SK-N-SH (cell line): ENCODE measurements around the gene SCARB1. TPM values are rescaled to one million over a fixed set of nuclear protein-coding genes. Genes with fewer than 3 reads are reported as not detected.

Source experiments
- CTCF ChIA-PET: fragments of 300-600, 350-600 bp; formaldehyde crosslinking; extraction: SDS; loops from one replicate; lab custom pipeline; 2021; lab: Yijun Ruan, JAX
- POLR2A ChIA-PET: fragments of 350-600 bp; sonication (Branson Sonifier 250); formaldehyde crosslinking; extraction: SDS; loops from one replicate; lab custom pipeline; 2020; ENCODE audit warnings: antibody characterized with exemption, inconsistent platforms; lab: Yijun Ruan, JAX
- DNase-seq: peaks from one replicate; pipeline ENCODE4 v3.0.0; 2012
- H2AFZ ChIP-seq: fragments of 200-600 bp; sonication (generic); 2 replicates; pipeline ENCODE4 v1.8.1; 2016; ENCODE audit warnings: antibody characterized with exemption, mild to moderate bottlenecking, low read depth
- H3F3A ChIP-seq: fragments of 200-600 bp; sonication (generic); replicated peaks from 2 replicates; pipeline ENCODE3; 2016; ENCODE audit warnings: antibody characterized with exemption, mild to moderate bottlenecking; ENCODE audit not compliant: insufficient read depth
- H3K27ac ChIP-seq, 2 experiments: fragments of 200-500 bp in 1 of 2; fragments of 200-600 bp in 1 of 2; sonication (Bioruptor generic) in 1 of 2; sonication (generic), shearing (Covaris generic) in 1 of 2; 2 replicates each; pipeline versions ENCODE4 v1.5.1 to v1.6.1; 2014 to 2016; ENCODE audit warnings: low read depth in 2 of 2, inconsistent platforms in 1 of 2, low read length in 1 of 2, mild to moderate bottlenecking in 1 of 2, mixed read lengths in 1 of 2
- H3K27me3 ChIP-seq: fragments of 200-600 bp; sonication (generic), shearing (Covaris generic); 2 replicates; pipeline ENCODE4 v1.6.1; 2016; ENCODE audit warnings: mixed run types; ENCODE audit not compliant: insufficient read depth
- H3K36me3 ChIP-seq, 2 experiments: fragments of 200-500 bp in 1 of 2; fragments of 200-600 bp in 1 of 2; sonication (Bioruptor generic) in 1 of 2; sonication (generic) in 1 of 2; replicated peaks in 1 of 2; 2 replicates each; pipeline versions ENCODE3 to v1.5.1; 2014 to 2016; ENCODE audit warnings: low read length in 1 of 2, mild to moderate bottlenecking in 1 of 2; ENCODE audit not compliant: insufficient read depth in 2 of 2, control insufficient read depth in 1 of 2
- H3K4me1 ChIP-seq, 2 experiments: fragments of 200-500 bp in 1 of 2; fragments of 200-600 bp in 1 of 2; sonication (Bioruptor generic) in 1 of 2; sonication (generic), shearing (Covaris generic) in 1 of 2; 2 replicates each; pipeline versions ENCODE4 v1.5.1 to v1.6.1; 2014 to 2016; ENCODE audit warnings: low read depth in 1 of 2, low read length in 1 of 2, mixed run types in 1 of 2; ENCODE audit not compliant: insufficient read depth in 2 of 2, control insufficient read depth in 1 of 2
- H3K4me2 ChIP-seq: fragments of 200-600 bp; sonication (generic), shearing (Covaris generic); 2 replicates; pipeline ENCODE4 v1.6.1; 2017; ENCODE audit warnings: mixed run types
- H3K4me3 ChIP-seq, 2 experiments: fragments of 200-500 bp in 1 of 2; fragments of 200-600 bp in 1 of 2; sonication (Bioruptor generic) in 1 of 2; sonication (generic), shearing (Covaris generic) in 1 of 2; 2 replicates each; pipeline versions ENCODE4 v1.5.1 to v1.8.1; 2014 to 2016; ENCODE audit warnings: low read depth in 2 of 2, inconsistent platforms in 1 of 2, low read length in 1 of 2, mild to moderate bottlenecking in 1 of 2, mixed read lengths in 1 of 2, moderate library complexity in 1 of 2
- H3K79me2 ChIP-seq: fragments of 200-600 bp; sonication (generic); 2 replicates; pipeline ENCODE4 v1.8.1; 2017; ENCODE audit warnings: mild to moderate bottlenecking; ENCODE audit not compliant: insufficient read depth
- H3K9ac ChIP-seq: fragments of 200-600 bp; sonication (generic); 2 replicates; pipeline ENCODE4 v1.6.1; 2017; ENCODE audit warnings: mixed run types
- H3K9me2 ChIP-seq: fragments of 200-600 bp; sonication (generic); 2 replicates; pipeline ENCODE4 v1.6.1; 2017; ENCODE audit warnings: mixed run types
- H3K9me3 ChIP-seq: fragments of 200-600 bp; sonication (generic); 2 replicates; pipeline ENCODE4 v1.6.1; 2017; ENCODE audit warnings: mixed run types, mild to moderate bottlenecking, moderate library complexity
- H4K20me1 ChIP-seq: fragments of 200-600 bp; sonication (generic); 2 replicates; pipeline ENCODE4 v1.6.1; 2017; ENCODE audit warnings: mild to moderate bottlenecking, mixed run types; ENCODE audit not compliant: insufficient read depth
- CHD2 ChIP-seq: fragments of 150-350 bp; IDR thresholded peaks from 2 replicates; pipeline ENCODE4 v1.6.1; 2018; ENCODE audit warnings: low read length; ENCODE audit not compliant: partially characterized antibody
- EP300 ChIP-seq, 2 experiments: IDR thresholded peaks; 2 replicates each; pipeline versions ENCODE4 v1.4.0 to v1.6.1; 2012; ENCODE audit warnings: borderline replicate concordance in 1 of 2, low read depth in 1 of 2, low read length in 1 of 2
- EZH2phosphoT487 ChIP-seq: fragments of 200-600 bp; sonication (generic); IDR thresholded peaks from 2 replicates; pipeline ENCODE4 v1.6.1; 2017; ENCODE audit warnings: low read depth, mixed run types, mild to moderate bottlenecking, antibody characterized with exemption, moderate library complexity, borderline replicate concordance
- FOSL2 ChIP-seq: IDR thresholded peaks from 2 replicates; pipeline ENCODE4 v1.4.0; 2012; ENCODE audit warnings: low read depth, mild to moderate bottlenecking, moderate library complexity, borderline replicate concordance
- JUND ChIP-seq: IDR thresholded peaks from 2 replicates; pipeline ENCODE4 v1.4.0; 2012
- MAX ChIP-seq: IDR thresholded peaks from 2 replicates; pipeline ENCODE4 v1.4.0; 2012; ENCODE audit warnings: low read depth
- NRF1 ChIP-seq: IDR thresholded peaks from 2 replicates; pipeline ENCODE4 v1.6.1; 2012; ENCODE audit warnings: low read depth, mild to moderate bottlenecking, low read length
- PBX3 ChIP-seq: IDR thresholded peaks from 2 replicates; pipeline ENCODE4; 2012
- POLR2AphosphoS5 ChIP-seq: IDR thresholded peaks from 2 replicates; pipeline ENCODE4 v1.6.1; 2012; ENCODE audit warnings: low read depth, low read length
- RAD21 ChIP-seq: IDR thresholded peaks from 2 replicates; pipeline ENCODE4 v1.6.1; 2012; ENCODE audit warnings: mild to moderate bottlenecking, low read length
- RCOR1 ChIP-seq: fragments of 150-350 bp; IDR thresholded peaks from 2 replicates; pipeline ENCODE4 v1.6.1; 2017; ENCODE audit warnings: antibody characterized with exemption, low read length
- SMC3 ChIP-seq: IDR thresholded peaks from 2 replicates; pipeline ENCODE4 v1.6.1; 2012; ENCODE audit warnings: low read depth, low read length, improper control_type of control experiment
- TAF1 ChIP-seq: IDR thresholded peaks from 2 replicates; pipeline ENCODE4 v1.6.1; 2012; ENCODE audit warnings: low read depth, mild to moderate bottlenecking, low read length, moderate library complexity, borderline replicate concordance
- USF1 ChIP-seq: IDR thresholded peaks from 2 replicates; pipeline ENCODE4 v1.4.0; 2012; ENCODE audit warnings: low read depth, borderline replicate concordance
- YY1 ChIP-seq: IDR thresholded peaks from 2 replicates; pipeline ENCODE4 v1.4.0; 2012; ENCODE audit warnings: low read depth, mild to moderate bottlenecking
- WGBS: methylation state at CpG from one replicate; pipeline ENCODE4 v1.1.6; 2017; ENCODE audit warnings: low lambda C conversion rate; 5-methylcytosine and 5-hydroxymethylcytosine counted together
- polyA plus RNA-seq, 3 experiments: library from polyadenylated mRNA; depleted of rRNA; stranded (reverse); fragments of >200 nt; gene quantifications; 2 replicates each; pipeline ENCODE4 v1.2.3, GENCODE V29; 2012
- TF ChIP-seq, protein P1 (sequence below): IDR thresholded peaks from 2 replicates; pipeline ENCODE4 v1.6.1; 2012; ENCODE audit warnings: mild to moderate bottlenecking, low read depth, low read length, moderate library complexity
- TF ChIP-seq, protein P2 (sequence below): fragments of 150-350 bp; IDR thresholded peaks from 2 replicates; pipeline ENCODE4 v1.6.1; 2017; ENCODE audit warnings: antibody characterized with exemption, low read length, low read depth, borderline replicate concordance
- TF ChIP-seq, protein P3 (sequence below): IDR thresholded peaks from 2 replicates; pipeline ENCODE4 v1.4.0; 2012; ENCODE audit warnings: low read depth, borderline replicate concordance

SCARB1 gene
- polyA plus RNA-seq, 1 of the 3 experiments (the other 2 are of a cell fraction), result 33.0 TPM

GRCh38 chr12:124841558-124841945 lies 22.1 kb downstream of the SCARB1 start:
- Histone ChIP-seq H3K4me2 (no peak overlapping the region), H2AFZ (no peak overlapping the region), H3K9ac (no peak overlapping the region), H3K79me2 (no peaks in the 10 kb centered on the region), H4K20me1 (no peaks in the 10 kb centered on the region), H3K4me3 (no peak overlapping the region), H3K27me3 (no peaks in the 10 kb centered on the region), H3F3A (no peaks in the 10 kb centered on the region), H3K27ac (peak overlapping the region in 1 of 2 experiments; percentile 95; a peak in 2 of 4 replicates), H3K9me2 (no peaks in the 10 kb centered on the region), H3K9me3 (no peaks in the 10 kb centered on the region), H3K4me1 (peaks cover 6 to 55% of the 10 kb centered on the region in 2 experiments; a peak in 2 of 4 replicates), H3K36me3 (no peaks in the 10 kb centered on the region)
- DNase-seq, result no peak
- WGBS, result 93% methylated on average over 7 of the region's 7 CpGs
- CTCF ChIA-PET, result interaction anchor here (0.6 to 2.8 kb wide), 5 partner anchors 8 to 74 kb away, joined by 3 to 11 read pairs (median 4); no protein-coding TSS in a partner anchor
- TF ChIP-seq, protein P1, sequence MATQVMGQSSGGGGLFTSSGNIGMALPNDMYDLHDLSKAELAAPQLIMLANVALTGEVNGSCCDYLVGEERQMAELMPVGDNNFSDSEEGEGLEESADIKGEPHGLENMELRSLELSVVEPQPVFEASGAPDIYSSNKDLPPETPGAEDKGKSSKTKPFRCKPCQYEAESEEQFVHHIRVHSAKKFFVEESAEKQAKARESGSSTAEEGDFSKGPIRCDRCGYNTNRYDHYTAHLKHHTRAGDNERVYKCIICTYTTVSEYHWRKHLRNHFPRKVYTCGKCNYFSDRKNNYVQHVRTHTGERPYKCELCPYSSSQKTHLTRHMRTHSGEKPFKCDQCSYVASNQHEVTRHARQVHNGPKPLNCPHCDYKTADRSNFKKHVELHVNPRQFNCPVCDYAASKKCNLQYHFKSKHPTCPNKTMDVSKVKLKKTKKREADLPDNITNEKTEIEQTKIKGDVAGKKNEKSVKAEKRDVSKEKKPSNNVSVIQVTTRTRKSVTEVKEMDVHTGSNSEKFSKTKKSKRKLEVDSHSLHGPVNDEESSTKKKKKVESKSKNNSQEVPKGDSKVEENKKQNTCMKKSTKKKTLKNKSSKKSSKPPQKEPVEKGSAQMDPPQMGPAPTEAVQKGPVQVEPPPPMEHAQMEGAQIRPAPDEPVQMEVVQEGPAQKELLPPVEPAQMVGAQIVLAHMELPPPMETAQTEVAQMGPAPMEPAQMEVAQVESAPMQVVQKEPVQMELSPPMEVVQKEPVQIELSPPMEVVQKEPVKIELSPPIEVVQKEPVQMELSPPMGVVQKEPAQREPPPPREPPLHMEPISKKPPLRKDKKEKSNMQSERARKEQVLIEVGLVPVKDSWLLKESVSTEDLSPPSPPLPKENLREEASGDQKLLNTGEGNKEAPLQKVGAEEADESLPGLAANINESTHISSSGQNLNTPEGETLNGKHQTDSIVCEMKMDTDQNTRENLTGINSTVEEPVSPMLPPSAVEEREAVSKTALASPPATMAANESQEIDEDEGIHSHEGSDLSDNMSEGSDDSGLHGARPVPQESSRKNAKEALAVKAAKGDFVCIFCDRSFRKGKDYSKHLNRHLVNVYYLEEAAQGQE, result no peak
- TF ChIP-seq, protein P2, sequence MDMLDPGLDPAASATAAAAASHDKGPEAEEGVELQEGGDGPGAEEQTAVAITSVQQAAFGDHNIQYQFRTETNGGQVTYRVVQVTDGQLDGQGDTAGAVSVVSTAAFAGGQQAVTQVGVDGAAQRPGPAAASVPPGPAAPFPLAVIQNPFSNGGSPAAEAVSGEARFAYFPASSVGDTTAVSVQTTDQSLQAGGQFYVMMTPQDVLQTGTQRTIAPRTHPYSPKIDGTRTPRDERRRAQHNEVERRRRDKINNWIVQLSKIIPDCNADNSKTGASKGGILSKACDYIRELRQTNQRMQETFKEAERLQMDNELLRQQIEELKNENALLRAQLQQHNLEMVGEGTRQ, result no peak
- TF ChIP-seq NRF1 (no peak), RCOR1 (no peak), YY1 (no peak), EZH2phosphoT487 (no peak), FOSL2 (no peak), CHD2 (no peak), RAD21 (no peak), TAF1 (no peak), MAX (no peak), EP300 (IDR thresholded peaks at IDR 0.05; ENCODE audit: borderline replicate concordance in 1 of 2, low read depth in 1 of 2, low read length in 1 of 2) (no peak), JUND (no peak), POLR2AphosphoS5 (no peak), SMC3 (no peak), USF1 (no peak), PBX3 (no peak)
- TF ChIP-seq, protein P3, sequence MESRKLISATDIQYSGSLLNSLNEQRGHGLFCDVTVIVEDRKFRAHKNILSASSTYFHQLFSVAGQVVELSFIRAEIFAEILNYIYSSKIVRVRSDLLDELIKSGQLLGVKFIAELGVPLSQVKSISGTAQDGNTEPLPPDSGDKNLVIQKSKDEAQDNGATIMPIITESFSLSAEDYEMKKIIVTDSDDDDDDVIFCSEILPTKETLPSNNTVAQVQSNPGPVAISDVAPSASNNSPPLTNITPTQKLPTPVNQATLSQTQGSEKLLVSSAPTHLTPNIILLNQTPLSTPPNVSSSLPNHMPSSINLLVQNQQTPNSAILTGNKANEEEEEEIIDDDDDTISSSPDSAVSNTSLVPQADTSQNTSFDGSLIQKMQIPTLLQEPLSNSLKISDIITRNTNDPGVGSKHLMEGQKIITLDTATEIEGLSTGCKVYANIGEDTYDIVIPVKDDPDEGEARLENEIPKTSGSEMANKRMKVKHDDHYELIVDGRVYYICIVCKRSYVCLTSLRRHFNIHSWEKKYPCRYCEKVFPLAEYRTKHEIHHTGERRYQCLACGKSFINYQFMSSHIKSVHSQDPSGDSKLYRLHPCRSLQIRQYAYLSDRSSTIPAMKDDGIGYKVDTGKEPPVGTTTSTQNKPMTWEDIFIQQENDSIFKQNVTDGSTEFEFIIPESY, result no peak
- POLR2A ChIA-PET, result interaction anchor here (0.9 to 1.7 kb wide), 5 partner anchors 8 to 76 kb away, joined by 4 to 7 read pairs (median 5); partner anchors contain the start of gene UBC
